ENCODE measurements around the gene AFF3. TPM values are rescaled to one million over a fixed set of nuclear protein-coding genes. Genes with fewer than 3 reads are reported as not detected.

The AFF3 gene
- total and polyA plus RNA-seq, 2 donors (not counting 3 experiments of a cell fraction or from before 2014, with no cell fraction given), result 0.06 to 0.07 TPM

DNA sequence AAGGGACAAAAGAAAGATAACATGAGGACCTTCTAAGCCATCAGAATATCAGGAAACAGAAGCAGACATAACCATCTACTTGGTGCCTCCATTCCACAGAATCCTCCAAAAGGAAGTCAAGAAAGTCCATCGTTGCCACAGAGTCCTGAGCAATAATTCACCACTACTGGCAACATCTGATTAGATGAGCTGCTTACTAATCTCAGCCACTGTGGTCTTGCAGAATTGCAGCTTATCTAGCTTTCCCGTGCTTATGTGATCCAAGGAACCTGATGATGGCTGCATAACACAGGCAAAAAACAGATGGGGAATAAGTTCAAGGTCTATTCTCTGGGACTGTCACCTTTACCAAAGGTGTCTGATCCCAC is 278.5 kb downstream of the AFF3 start:
- Histone ChIP-seq H3K27me3 (ENCODE audit: control insufficient read depth in 2 of 2, insufficient read depth in 2 of 2, low read length in 2 of 2) (no peaks in the 10 kb centered on the region), H2AFZ (ENCODE audit: low read depth, low read length) (no peak overlapping the region), H3K4me2 (ENCODE audit: insufficient read depth, low read length) (no peak overlapping the region), H3K27ac (ENCODE audit: insufficient read depth, low read depth, low read length) (no peak overlapping the region), H4K20me1 (replicated peaks; ENCODE audit: control insufficient read depth, extremely low read depth, insufficient read depth, low read length) (no peaks in the 10 kb centered on the region), H3K79me2 (ENCODE audit: control insufficient read depth, insufficient read depth, low read length) (no peaks in the 10 kb centered on the region), H3K9me1 (replicated peaks; ENCODE audit: control insufficient read depth, extremely low read depth, insufficient read depth, low read length) (no peaks in the 10 kb centered on the region), H3K4me1 (ENCODE audit: control insufficient read depth, extremely low read depth, insufficient read depth, low read length) (peaks cover 34% of the 10 kb centered on the region), H3K4me3 (replicated peaks in 1 of 3; ENCODE audit: insufficient read depth in 1 of 3, low read depth in 1 of 3, low read length in 3 of 3) (no peak overlapping the region), H3K36me3 (ENCODE audit: control insufficient read depth in 2 of 2, extremely low read depth in 1 of 2, insufficient read depth in 2 of 2, low read length in 2 of 2) (no peaks in the 10 kb centered on the region), H3K9me3 (replicated peaks; ENCODE audit: control insufficient read depth, insufficient read depth, low read length) (no peaks in the 10 kb centered on the region), H3K9ac (replicated peaks; ENCODE audit: extremely low read depth, insufficient read depth, low read length) (no peak overlapping the region)
- POLR2A ChIA-PET, result no interaction called here
- no peak for TF ChIP-seq EZH2 (IDR thresholded peaks at IDR 0.05; ENCODE audit: borderline replicate concordance, low read depth, low read length, severe bottlenecking)
- TF ChIP-seq GATA2 (IDR thresholded peaks at IDR 0.05; ENCODE audit: insufficient read depth, insufficient read length, low read depth, low read length), result no peak
- no peak for TF ChIP-seq POLR2AphosphoS5 (IDR thresholded peaks at IDR 0.05; ENCODE audit: insufficient read depth, low read depth, low read length)
- no peak for TF ChIP-seq MAX (IDR thresholded peaks at IDR 0.05; ENCODE audit: insufficient read depth, insufficient read length)
- no peak for TF ChIP-seq MYC (IDR thresholded peaks at IDR 0.05; ENCODE audit: low read depth, low read length)
- no peak for TF ChIP-seq JUN (IDR thresholded peaks at IDR 0.05; ENCODE audit: borderline replicate concordance, insufficient read depth, insufficient read length, low read depth)
- TF ChIP-seq POLR2A (IDR thresholded peaks at IDR 0.05; ENCODE audit: low read depth, low read length), result no peak
- no peak for TF ChIP-seq FOS (IDR thresholded peaks at IDR 0.05; ENCODE audit: borderline replicate concordance, insufficient read depth, low read length)
- TF ChIP-seq CTCF (IDR thresholded peaks at IDR 0.05; ENCODE audit: extremely low read depth in 1 of 2, insufficient read depth in 1 of 2, low read depth in 1 of 2, low read length in 2 of 2), result no peak
- CTCF ChIA-PET, result interaction anchor here (1.0 kb wide), 1 partner anchor 45 kb away, joined by 5 read pairs; no protein-coding TSS in a partner anchor
- FAIRE-seq (no peak), DNase-seq (ENCODE audit: low read depth, low spot score) (no peak)
- intact Hi-C loops (cut with micrococcal nuclease) (no loop called here), dilution Hi-C loops (cut with MboI; ENCODE audit: extremely low pct_ligation_motif_present, low sequenced_read_pairs) (no loop called here)
- BruUV-seq (replicated peaks), result no TSS peak
